ENCODE measurements around the gene NAT14. TPM values are rescaled to one million over a fixed set of nuclear protein-coding genes. Genes with fewer than 3 reads are reported as not detected.

Gene NAT14
- total RNA-seq, 1 experiment from 2014 or later, result 17.5 TPM

DNA sequence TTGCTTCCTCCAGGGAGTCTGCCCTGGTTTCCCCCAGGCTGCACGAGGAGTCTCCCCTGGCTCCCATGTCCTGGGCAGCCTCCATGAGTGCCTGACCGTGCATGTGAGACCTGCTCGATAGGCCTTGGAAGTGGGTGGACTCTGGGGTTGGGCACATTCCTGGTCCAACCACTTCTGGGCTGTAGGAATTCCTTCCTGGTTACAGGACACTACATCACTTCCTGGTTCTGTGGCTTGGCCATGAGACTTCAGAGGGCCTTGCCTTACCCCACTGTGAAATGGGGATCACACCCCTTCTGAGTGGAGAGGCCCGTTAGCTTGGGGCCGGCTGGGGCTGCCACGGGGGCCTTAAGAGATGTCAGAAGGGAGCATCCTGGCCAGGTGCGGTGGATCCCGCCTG is 12.5 kb upstream of the NAT14 start:
- H3K4me3 ChIP-seq (ENCODE audit: low read length), result no peak overlapping the region
- no peaks in the 10 kb centered on the region for H4K20me1 ChIP-seq (ENCODE audit: low read length)
- no peaks in the 10 kb centered on the region for H3K9me3 ChIP-seq (ENCODE audit: low read length)
- H3K79me2 ChIP-seq (ENCODE audit: low read length), result peaks cover under 1% of the 10 kb centered on the region
- DNase-seq, result peak; percentile 86
- no peaks in the 10 kb centered on the region for H3F3A ChIP-seq (ENCODE audit: low read length, unreplicated experiment)
- no peaks in the 10 kb centered on the region for H3K27me3 ChIP-seq (ENCODE audit: low read length)
- ChIA-PET POLR2A (ENCODE audit: unreplicated experiment) (no interaction called here), CTCF (no interaction called here)
- peak; percentile 8; the same call in 1 of the 2 replicates for ATAC-seq
- no peak overlapping the region for H3K27ac ChIP-seq (ENCODE audit: low read length)
- peaks cover 18% of the 10 kb centered on the region for H3K4me1 ChIP-seq (ENCODE audit: insufficient read depth, low read length)
- intact Hi-C loops (cut with micrococcal nuclease), result no loop called here
- BruUV-seq (replicated peaks), result no TSS peak
- no peak overlapping the region for H3K4me2 ChIP-seq (ENCODE audit: low read length)
- peak overlapping the region; percentile 2; the same call in 1 of the 2 replicates for H3K9ac ChIP-seq (ENCODE audit: low read length)
- H3K9me2 ChIP-seq (replicated peaks; ENCODE audit: low read length), result no peaks in the 10 kb centered on the region
- H3K36me3 ChIP-seq (ENCODE audit: low read depth, low read length), result no peaks in the 10 kb centered on the region
- TF ChIP-seq CTCF (conservative IDR thresholded peaks at IDR 0.05; ENCODE audit: low read depth, low read length), result no peak
- no peak for TF ChIP-seq EZH2phosphoT487 (IDR thresholded peaks at IDR 0.05; ENCODE audit: borderline replicate concordance, low read length)
- TF ChIP-seq EZH2 (IDR thresholded peaks at IDR 0.05; ENCODE audit: low read length, unreplicated experiment), result no peak
- peak overlapping the region; percentile 31; the same call in 1 of the 2 replicates for H2AFZ ChIP-seq (ENCODE audit: low read length)

- H3K9me3 ChIP-seq (ENCODE audit: low read length), result no peaks in the 10 kb centered on the region
- H3K27me3 ChIP-seq (ENCODE audit: low read length), result no peaks in the 10 kb centered on the region
- intact Hi-C loops (cut with micrococcal nuclease), result no loop called here
- H3K79me2 ChIP-seq (ENCODE audit: low read length), result peaks cover 10% of the 10 kb centered on the region
- H3K27ac ChIP-seq (ENCODE audit: low read length), result no peak overlapping the region
- no peak overlapping the region for H3K9ac ChIP-seq (ENCODE audit: low read length)
- no peak overlapping the region for H3K4me2 ChIP-seq (ENCODE audit: low read length)
- BruUV-seq (replicated peaks), result no TSS peak
- TF ChIP-seq CTCF (conservative IDR thresholded peaks at IDR 0.05; ENCODE audit: low read depth, low read length) (no peak), EZH2phosphoT487 (IDR thresholded peaks at IDR 0.05; ENCODE audit: borderline replicate concordance, low read length) (no peak), EZH2 (IDR thresholded peaks at IDR 0.05; ENCODE audit: low read length, unreplicated experiment) (no peak)
- ATAC-seq (no peak), DNase-seq (no peak)
- H2AFZ ChIP-seq (ENCODE audit: low read length), result no peak overlapping the region
- H4K20me1 ChIP-seq (ENCODE audit: low read length), result no peaks in the 10 kb centered on the region
- H3K4me1 ChIP-seq (ENCODE audit: insufficient read depth, low read length), result peaks cover 18% of the 10 kb centered on the region
- no peaks in the 10 kb centered on the region for H3K9me2 ChIP-seq (replicated peaks; ENCODE audit: low read length)
- ChIA-PET CTCF (no interaction called here), POLR2A (ENCODE audit: unreplicated experiment) (no interaction called here)
- no peaks in the 10 kb centered on the region for H3K36me3 ChIP-seq (ENCODE audit: low read depth, low read length)
- no peak overlapping the region for H3K4me3 ChIP-seq (ENCODE audit: low read length)
- no peaks in the 10 kb centered on the region for H3F3A ChIP-seq (ENCODE audit: low read length, unreplicated experiment)
Observed at GRCh38 chr19:55473225-55474012, 11.6 kb upstream of the NAT14 start.

Measured in PC-3 (cell line).